ENCODE measurements around the gene EFCAB6. TPM values are rescaled to one million over a fixed set of nuclear protein-coding genes. Genes with fewer than 3 reads are reported as not detected.

The EFCAB6 gene
- total RNA-seq, 2 experiments from 2014 or later, result 0.13 TPM; not detected in 1

DNA sequence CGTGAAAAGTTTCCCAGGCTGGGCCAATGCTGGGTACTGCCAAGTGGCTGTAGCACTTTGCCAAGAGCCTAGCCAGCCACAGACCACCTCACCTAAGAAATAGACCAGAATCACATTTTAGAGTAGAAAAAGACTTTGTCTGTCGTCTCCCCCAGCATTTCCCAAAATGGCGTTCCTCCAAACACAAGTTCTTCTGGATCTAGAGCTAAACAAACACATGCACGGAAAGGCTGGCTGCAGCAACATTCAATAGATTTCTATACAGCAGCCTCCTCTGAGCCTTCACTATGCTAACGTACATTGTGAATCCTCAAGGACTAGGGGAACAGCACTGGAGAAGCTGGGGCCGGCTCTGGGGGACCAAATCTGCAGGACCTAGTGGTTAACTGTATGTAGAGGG is 65.0 kb downstream of the EFCAB6 start:
- Histone ChIP-seq H3K79me2 (ENCODE audit: insufficient read depth, low read depth, low read length) (no peaks in the 10 kb centered on the region), H3K9me3 (ENCODE audit: low read length) (no peaks in the 10 kb centered on the region), H3K4me2 (ENCODE audit: low read length) (no peak overlapping the region), H3K4me1 (ENCODE audit: insufficient read depth, low read length, poor library complexity, severe bottlenecking) (no peaks in the 10 kb centered on the region), H4K20me1 (ENCODE audit: insufficient read depth, low read length) (no peaks in the 10 kb centered on the region), H2AFZ (ENCODE audit: low read length) (no peak overlapping the region), H3K36me3 (ENCODE audit: insufficient read depth, low read length) (no peaks in the 10 kb centered on the region), H3K4me3 (ENCODE audit: low read depth, low read length, poor library complexity, severe bottlenecking) (no peak overlapping the region), H3K27ac (ENCODE audit: low read depth, low read length, poor library complexity, severe bottlenecking) (no peak overlapping the region), H3K9me2 (ENCODE audit: insufficient read depth, low read length) (no peaks in the 10 kb centered on the region)
- intact Hi-C loops (cut with micrococcal nuclease; ENCODE audit: unreplicated experiment), result no loop called here
- no TSS peak for BruUV-seq (replicated peaks)
- DNase-seq (ENCODE audit: low spot score), result no peak
- CTCF ChIA-PET (ENCODE audit: unreplicated experiment), result no interaction called here
- no peak for TF ChIP-seq EZH2phosphoT487 (IDR thresholded peaks at IDR 0.05; ENCODE audit: borderline replicate concordance, low read depth, low read length)
- TF ChIP-seq, protein P1, sequence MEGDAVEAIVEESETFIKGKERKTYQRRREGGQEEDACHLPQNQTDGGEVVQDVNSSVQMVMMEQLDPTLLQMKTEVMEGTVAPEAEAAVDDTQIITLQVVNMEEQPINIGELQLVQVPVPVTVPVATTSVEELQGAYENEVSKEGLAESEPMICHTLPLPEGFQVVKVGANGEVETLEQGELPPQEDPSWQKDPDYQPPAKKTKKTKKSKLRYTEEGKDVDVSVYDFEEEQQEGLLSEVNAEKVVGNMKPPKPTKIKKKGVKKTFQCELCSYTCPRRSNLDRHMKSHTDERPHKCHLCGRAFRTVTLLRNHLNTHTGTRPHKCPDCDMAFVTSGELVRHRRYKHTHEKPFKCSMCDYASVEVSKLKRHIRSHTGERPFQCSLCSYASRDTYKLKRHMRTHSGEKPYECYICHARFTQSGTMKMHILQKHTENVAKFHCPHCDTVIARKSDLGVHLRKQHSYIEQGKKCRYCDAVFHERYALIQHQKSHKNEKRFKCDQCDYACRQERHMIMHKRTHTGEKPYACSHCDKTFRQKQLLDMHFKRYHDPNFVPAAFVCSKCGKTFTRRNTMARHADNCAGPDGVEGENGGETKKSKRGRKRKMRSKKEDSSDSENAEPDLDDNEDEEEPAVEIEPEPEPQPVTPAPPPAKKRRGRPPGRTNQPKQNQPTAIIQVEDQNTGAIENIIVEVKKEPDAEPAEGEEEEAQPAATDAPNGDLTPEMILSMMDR (conservative IDR thresholded peaks at IDR 0.05; ENCODE audit: low read length), result no peak
- POLR2A ChIA-PET, result interaction anchor here (0.5 kb wide), 1 partner anchor 21 kb away, joined by 3 read pairs; no protein-coding TSS in a partner anchor

GRCh38 chr22:43745783-43746356 is 66.2 kb downstream of the EFCAB6 start:
- no peaks in the 10 kb centered on the region for H4K20me1 ChIP-seq (ENCODE audit: insufficient read depth, low read length)
- CTCF ChIA-PET (ENCODE audit: unreplicated experiment), result no interaction called here
- no peaks in the 10 kb centered on the region for H3K4me1 ChIP-seq (ENCODE audit: insufficient read depth, low read length, poor library complexity, severe bottlenecking)
- H2AFZ ChIP-seq (ENCODE audit: low read length), result no peak overlapping the region
- H3K4me3 ChIP-seq (ENCODE audit: low read depth, low read length, poor library complexity, severe bottlenecking), result no peak overlapping the region
- no peaks in the 10 kb centered on the region for H3K36me3 ChIP-seq (ENCODE audit: insufficient read depth, low read length)
- intact Hi-C loops (cut with micrococcal nuclease; ENCODE audit: unreplicated experiment), result no loop called here
- H3K4me2 ChIP-seq (ENCODE audit: low read length), result no peak overlapping the region
- H3K9me2 ChIP-seq (ENCODE audit: insufficient read depth, low read length), result no peaks in the 10 kb centered on the region
- no peak overlapping the region for H3K27ac ChIP-seq (ENCODE audit: low read depth, low read length, poor library complexity, severe bottlenecking)
- POLR2A ChIA-PET, result no interaction called here
- no peak for DNase-seq (ENCODE audit: low spot score)
- BruUV-seq (replicated peaks), result no TSS peak
- H3K9me3 ChIP-seq (ENCODE audit: low read length), result no peaks in the 10 kb centered on the region
- no peaks in the 10 kb centered on the region for H3K79me2 ChIP-seq (ENCODE audit: insufficient read depth, low read depth, low read length)
- TF ChIP-seq, protein P1 (conservative IDR thresholded peaks at IDR 0.05; ENCODE audit: low read length), result no peak
- TF ChIP-seq EZH2phosphoT487 (IDR thresholded peaks at IDR 0.05; ENCODE audit: borderline replicate concordance, low read depth, low read length), result no peak

DNA sequence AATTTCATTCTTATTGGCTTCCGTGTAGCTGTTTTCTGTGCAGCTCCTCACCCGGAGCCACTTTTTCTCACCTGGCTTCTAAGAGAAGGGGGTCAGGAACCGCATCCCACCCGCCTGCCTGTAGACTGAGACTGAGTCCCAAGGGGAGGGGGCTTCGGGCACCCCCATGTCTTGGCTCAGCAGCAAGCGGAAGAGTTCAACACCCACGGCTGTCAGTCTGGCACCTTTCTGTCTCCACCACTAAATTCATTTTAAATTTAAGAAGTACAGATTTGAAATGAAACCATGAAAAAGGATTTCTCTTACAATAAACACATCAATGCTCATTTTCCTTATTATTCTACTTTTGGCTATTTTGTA is 66.7 kb downstream of the EFCAB6 start:
- ChIA-PET CTCF (ENCODE audit: unreplicated experiment) (no interaction called here), POLR2A (no interaction called here)
- no peaks in the 10 kb centered on the region for H3K4me1 ChIP-seq (ENCODE audit: insufficient read depth, low read length, poor library complexity, severe bottlenecking)
- H3K79me2 ChIP-seq (ENCODE audit: insufficient read depth, low read depth, low read length), result no peaks in the 10 kb centered on the region
- no peak overlapping the region for H3K27ac ChIP-seq (ENCODE audit: low read depth, low read length, poor library complexity, severe bottlenecking)
- H3K9me2 ChIP-seq (ENCODE audit: insufficient read depth, low read length), result no peaks in the 10 kb centered on the region
- no TSS peak for BruUV-seq (replicated peaks)
- H4K20me1 ChIP-seq (ENCODE audit: insufficient read depth, low read length), result no peaks in the 10 kb centered on the region
- H3K9me3 ChIP-seq (ENCODE audit: low read length), result no peaks in the 10 kb centered on the region
- H2AFZ ChIP-seq (ENCODE audit: low read length), result no peak overlapping the region
- no peak overlapping the region for H3K4me3 ChIP-seq (ENCODE audit: low read depth, low read length, poor library complexity, severe bottlenecking)
- H3K36me3 ChIP-seq (ENCODE audit: insufficient read depth, low read length), result no peaks in the 10 kb centered on the region
- DNase-seq (ENCODE audit: low spot score), result no peak
- no peak overlapping the region for H3K4me2 ChIP-seq (ENCODE audit: low read length)
- no peak for TF ChIP-seq EZH2phosphoT487 (IDR thresholded peaks at IDR 0.05; ENCODE audit: borderline replicate concordance, low read depth, low read length)
- TF ChIP-seq, protein P1 (conservative IDR thresholded peaks at IDR 0.05; ENCODE audit: low read length), result no peak
- intact Hi-C loops (cut with micrococcal nuclease; ENCODE audit: unreplicated experiment), result no loop called here
